HCT116 (cell line): ENCODE measurements around the gene ST3GAL6. TPM values are rescaled to one million over a fixed set of nuclear protein-coding genes. Genes with fewer than 3 reads are reported as not detected.

Source experiments
- ATAC-seq: fragments of 200-7000 bp; cut with Tn5 transposase; 2 replicates; pipeline ENCODE4 v1.9.1; 2020; ENCODE audit warnings: mild to moderate bottlenecking, moderate library complexity
- BruUV-seq: library from RNA; stranded (reverse); fragments of 400-500 nt; replicated peaks from 2 replicates; lab custom pipeline; 2021; lab: Mats Ljungman, UMichigan
- CTCF ChIA-PET: fragments of 300-600 bp; sonication (Branson Sonifier 250); formaldehyde crosslinking; loops from one replicate; lab custom pipeline; 2021; ENCODE audit warnings: antibody characterized with exemption; lab: Charles Lee
- POLR2A ChIA-PET: fragments of 300-600, 350-600 bp; sonication (Branson Sonifier 250); formaldehyde crosslinking; loops from one replicate; lab custom pipeline; 2021; ENCODE audit warnings: antibody characterized with exemption; lab: Charles Lee
- RAD21 ChIA-PET, 2 experiments: fragments of 300-600 bp; sonication (Branson Sonifier 250); formaldehyde crosslinking; loops; one replicate each; lab custom pipeline; 2023; ENCODE audit warnings: low total read pairs in 2 of 2; ENCODE audit not compliant: uncharacterized antibody in 2 of 2, unreplicated experiment in 2 of 2, low non-redundant PET in 1 of 2; lab: Charles Lee
- DNase-seq: peaks from one replicate; pipeline ENCODE4 v3.0.0-alpha.2; 2010; ENCODE audit warnings: low read depth, low spot score
- H2AFZ ChIP-seq: fragments of 200-600 bp; shearing (Covaris generic), sonication (generic); 2 replicates; pipeline ENCODE4 v1.6.1; 2017; ENCODE audit warnings: low read depth, mixed run types, mixed read lengths, antibody characterized with exemption, low read length; ENCODE audit not compliant: poor library complexity, severe bottlenecking
- H3K27ac ChIP-seq: 2 replicates; pipeline ENCODE4 v1.5.1; 2012; ENCODE audit warnings: low read depth, low read length
- H3K27me3 ChIP-seq: fragments of 200-600 bp; sonication (generic); 2 replicates; pipeline ENCODE4 v1.6.1; 2016; ENCODE audit warnings: mixed run types, low read length, mixed read lengths; ENCODE audit not compliant: insufficient read depth
- H3K36me3 ChIP-seq, 2 experiments: fragments of 200-500 bp in 1 of 2; fragments of 200-600 bp in 1 of 2; sonication (Bioruptor generic) in 1 of 2; sonication (generic) in 1 of 2; 2 replicates each; pipeline versions ENCODE4 v1.5.1 to v1.6.1; 2014 to 2016; ENCODE audit warnings: low read length in 2 of 2, inconsistent platforms in 1 of 2, mixed read lengths in 1 of 2, mixed run types in 1 of 2; ENCODE audit not compliant: insufficient read depth in 2 of 2, control insufficient read depth in 1 of 2
- H3K4me1 ChIP-seq, 2 experiments: fragments of 200-600 bp in 1 of 2; sonication (generic) in 1 of 2; 2 replicates each; pipeline versions ENCODE4 v1.5.1 to v1.6.1; 2012 to 2017; ENCODE audit warnings: low read length in 2 of 2, inconsistent platforms in 1 of 2, mild to moderate bottlenecking in 1 of 2, mixed read lengths in 1 of 2, mixed run types in 1 of 2, moderate library complexity in 1 of 2; ENCODE audit not compliant: insufficient read depth in 2 of 2, control insufficient read depth in 1 of 2
- H3K4me2 ChIP-seq: fragments of 200-600 bp; sonication (generic); 2 replicates; pipeline ENCODE4 v1.6.1; 2017; ENCODE audit warnings: mixed run types, low read length, mixed read lengths
- H3K4me3 ChIP-seq, 2 experiments: fragments of 200-600 bp in 1 of 2; sonication (generic) in 1 of 2; replicated peaks in 1 of 2; 2 replicates each; pipeline ENCODE4 v1.5.1; 2011 to 2016; ENCODE audit warnings: low read length in 2 of 2, control low read depth in 1 of 2, low read depth in 1 of 2, mild to moderate bottlenecking in 1 of 2, mixed read lengths in 1 of 2, mixed run types in 1 of 2
- H3K79me2 ChIP-seq: fragments of 200-600 bp; sonication (generic); 2 replicates; pipeline ENCODE4 v1.6.1; 2017; ENCODE audit warnings: mild to moderate bottlenecking, mixed run types, low read length, moderate library complexity, mixed read lengths; ENCODE audit not compliant: insufficient read depth
- H3K9ac ChIP-seq: fragments of 200-600 bp; sonication (generic); 2 replicates; pipeline ENCODE4 v1.6.1; 2016; ENCODE audit warnings: low read length, mixed read lengths
- H3K9me2 ChIP-seq: fragments of 200-600 bp; sonication (generic), shearing (Covaris generic); 2 replicates; pipeline ENCODE4 v1.6.1; 2017; ENCODE audit warnings: mixed run types, mild to moderate bottlenecking, moderate library complexity; ENCODE audit not compliant: insufficient read depth
- H3K9me3 ChIP-seq, 2 experiments: fragments of 200-500 bp in 1 of 2; fragments of 200-600 bp in 1 of 2; sonication (Bioruptor generic) in 1 of 2; sonication (generic) in 1 of 2; 2 replicates each; pipeline ENCODE4 v1.6.1; 2014 to 2017; ENCODE audit warnings: low read length in 2 of 2, mixed read lengths in 2 of 2, inconsistent platforms in 1 of 2, low read depth in 1 of 2, mild to moderate bottlenecking in 1 of 2, mixed run types in 1 of 2, moderate library complexity in 1 of 2; ENCODE audit not compliant: control insufficient read depth in 1 of 2, insufficient read depth in 1 of 2
- H4K20me1 ChIP-seq: fragments of 200-600 bp; sonication (generic), shearing (Covaris generic); 2 replicates; pipeline ENCODE4 v1.6.1; 2017; ENCODE audit warnings: mixed run types, mild to moderate bottlenecking, moderate library complexity; ENCODE audit not compliant: insufficient read depth
- CEBPB ChIP-seq: IDR thresholded peaks from 2 replicates; pipeline ENCODE4 v1.6.1; 2012; ENCODE audit warnings: low read depth
- EGR1 ChIP-seq: IDR thresholded peaks from 2 replicates; pipeline ENCODE4 v1.6.1; 2012; ENCODE audit warnings: low read depth
- ELF1 ChIP-seq: IDR thresholded peaks from 2 replicates; pipeline ENCODE4 v1.6.1; 2012; ENCODE audit warnings: low read depth, borderline replicate concordance
- EZH2 ChIP-seq: fragments of 200-600 bp; sonication (generic); IDR thresholded peaks from 2 replicates; pipeline ENCODE4 v1.6.1; 2017; ENCODE audit warnings: antibody characterized with exemption, mixed run types
- EZH2phosphoT487 ChIP-seq: fragments of 200-600 bp; IDR thresholded peaks from 2 replicates; pipeline ENCODE4 v1.6.1; 2018; ENCODE audit warnings: antibody characterized with exemption, borderline replicate concordance
- FOSL1 ChIP-seq: IDR thresholded peaks from 2 replicates; pipeline ENCODE4 v1.6.1; 2012; ENCODE audit warnings: low read depth
- POLR2AphosphoS5 ChIP-seq: IDR thresholded peaks from 2 replicates; pipeline ENCODE4 v1.6.1; 2011; ENCODE audit warnings: mild to moderate bottlenecking, low read depth, low read length, moderate library complexity
- RAD21 ChIP-seq: IDR thresholded peaks from 2 replicates; pipeline ENCODE4 v1.6.1; 2012; ENCODE audit warnings: low read depth, mild to moderate bottlenecking
- REST ChIP-seq: IDR thresholded peaks from 2 replicates; pipeline ENCODE4 v1.6.1; 2012; ENCODE audit warnings: low read depth
- SIN3A ChIP-seq: IDR thresholded peaks from 2 replicates; pipeline ENCODE4 v1.6.1; 2012; ENCODE audit warnings: low read depth
- SP1 ChIP-seq: IDR thresholded peaks from 2 replicates; pipeline ENCODE4 v1.6.1; 2012; ENCODE audit warnings: low read depth
- SRF ChIP-seq: IDR thresholded peaks from 2 replicates; pipeline ENCODE4 v1.6.1; 2012; ENCODE audit warnings: low read depth
- ZBTB33 ChIP-seq: IDR thresholded peaks from 2 replicates; pipeline ENCODE4 v1.6.1; 2011; ENCODE audit warnings: mild to moderate bottlenecking, low read length, moderate library complexity; ENCODE audit not compliant: insufficient replicate concordance; ENCODE audit errors: extremely low read depth
- intact Hi-C: fragments of 100-400 bp; cut with micrococcal nuclease; formaldehyde crosslinking; loops from 2 replicates; pipeline ENCODE4 v1.10.0; 2022
- total RNA-seq: library from RNA; stranded (reverse); gene quantifications from one replicate; pipeline ENCODE4 v1.2.1, GENCODE V29; 2021; ENCODE audit not compliant: unreplicated experiment

ST3GAL6 gene
- total RNA-seq, 1 experiment from 2014 or later = 10.6 TPM

- no TSS peak for BruUV-seq
- DNase-seq (no peak), ATAC-seq (no peak)
- Histone ChIP-seq H3K4me3 (no peak overlapping the region), H3K9me3 (no peaks in the 10 kb centered on the region), H3K4me2 (no peak overlapping the region), H3K9ac (no peak overlapping the region), H4K20me1 (no peaks in the 10 kb centered on the region), H2AFZ (no peak overlapping the region), H3K36me3 (peaks cover 0 to 1% of the 10 kb centered on the region in 2 experiments; a peak in 1 of 4 replicates), H3K27ac (no peak overlapping the region), H3K79me2 (no peaks in the 10 kb centered on the region), H3K27me3 (no peaks in the 10 kb centered on the region), H3K9me2 (no peaks in the 10 kb centered on the region), H3K4me1 (no peaks in the 10 kb centered on the region; a peak in 1 of 4 replicates)
- intact Hi-C loops = no loop called here
- CTCF ChIA-PET = no interaction called here
- RAD21 ChIA-PET = no interaction called here
- POLR2A ChIA-PET = no interaction called here
- no peak for TF ChIP-seq EZH2
Measured at GRCh38 chr3:98779541-98780335, 16.6 kb downstream of the ST3GAL6 start.

GRCh38 chr3:98780343-98780742, 17.2 kb downstream of the ST3GAL6 start:
- ChIA-PET POLR2A (no interaction called here), RAD21 (no interaction called here), CTCF (no interaction called here)
- BruUV-seq = no TSS peak
- no peaks in the 10 kb centered on the region; a peak in 1 of 4 replicates for H3K4me1 ChIP-seq
- no peak overlapping the region for H3K9ac ChIP-seq
- H3K79me2 ChIP-seq = no peaks in the 10 kb centered on the region
- H4K20me1 ChIP-seq = no peaks in the 10 kb centered on the region
- H3K27me3 ChIP-seq = no peaks in the 10 kb centered on the region
- TF ChIP-seq REST = no peak
- TF ChIP-seq SRF = no peak
- TF ChIP-seq ELF1 = no peak
- no peak for TF ChIP-seq POLR2AphosphoS5
- TF ChIP-seq ZBTB33 = no peak
- TF ChIP-seq EZH2phosphoT487 = no peak
- TF ChIP-seq SP1 = no peak
- no peak for TF ChIP-seq FOSL1
- TF ChIP-seq EZH2 = no peak
- no peak for TF ChIP-seq RAD21
- TF ChIP-seq SIN3A = no peak
- TF ChIP-seq CEBPB = no peak
- TF ChIP-seq EGR1 = no peak
- H3K9me2 ChIP-seq = no peaks in the 10 kb centered on the region
- intact Hi-C loops = no loop called here
- ATAC-seq = no peak
- H3K27ac ChIP-seq = no peak overlapping the region
- no peaks in the 10 kb centered on the region for H3K36me3 ChIP-seq
- no peaks in the 10 kb centered on the region for H3K9me3 ChIP-seq
- H2AFZ ChIP-seq = no peak overlapping the region
- DNase-seq = no peak
- no peak overlapping the region for H3K4me3 ChIP-seq
- H3K4me2 ChIP-seq = no peak overlapping the region
